H1 (cell line): ENCODE data around the gene SOD2. TPM values are rescaled to one million over a fixed set of nuclear protein-coding genes. Genes with fewer than 3 reads are reported as not detected.

ENCODE experiments used
- CTCF ChIA-PET: fragments of 300-600 bp; sonication (Branson Sonifier 250); formaldehyde crosslinking; loops from one replicate; lab custom pipeline; 2021; ENCODE audit not compliant: partially characterized antibody; lab: Charles Lee
- POLR2A ChIA-PET: fragments of 300-600 bp; sonication (Branson Sonifier 250); formaldehyde crosslinking; loops from one replicate; lab custom pipeline; 2021; ENCODE audit warnings: inconsistent platforms; ENCODE audit not compliant: partially characterized antibody; lab: Charles Lee
- DNase-seq, 2 experiments: peaks; one replicate each; pipeline versions ENCODE4 v3.0.0 to v3.0.0-alpha.2; 2010 to 2022; ENCODE audit warnings: low spot score in 2 of 2, low read depth in 1 of 2, mixed read lengths in 1 of 2
- FAIRE-seq: peaks from 2 replicates; lab custom pipeline; 2011; peaks lifted over from hg19 to GRCh38; lab: Jason Lieb, UNC
- H2AFZ ChIP-seq: 2 replicates; pipeline ENCODE4 v1.8.1; 2012; ENCODE audit warnings: low read length, inconsistent platforms
- H2AK5ac ChIP-seq: 2 replicates; pipeline ENCODE4 v1.6.1; 2013; ENCODE audit warnings: low read depth, low read length
- H2BK120ac ChIP-seq: replicated peaks from 2 replicates; pipeline ENCODE3; 2013; ENCODE audit warnings: low read depth, low read length, inconsistent platforms
- H2BK12ac ChIP-seq: 2 replicates; pipeline ENCODE4 v1.6.1; 2013; ENCODE audit warnings: low read depth, low read length
- H2BK15ac ChIP-seq: 2 replicates; pipeline ENCODE4 v1.6.1; 2013; ENCODE audit warnings: low read length
- H2BK20ac ChIP-seq: 2 replicates; pipeline ENCODE4 v1.6.1; 2013; ENCODE audit warnings: low read length
- H2BK5ac ChIP-seq: 2 replicates; pipeline ENCODE4 v1.6.1; 2013; ENCODE audit warnings: low read depth, low read length
- H3K14ac ChIP-seq: 2 replicates; pipeline ENCODE4 v1.6.1; 2013; ENCODE audit warnings: inconsistent platforms; ENCODE audit not compliant: insufficient read length
- H3K18ac ChIP-seq: 2 replicates; pipeline ENCODE4 v1.6.1; 2013; ENCODE audit warnings: low read length; ENCODE audit errors: extremely low read depth
- H3K23ac ChIP-seq: 2 replicates; pipeline ENCODE4 v1.6.1; 2013; ENCODE audit warnings: inconsistent platforms; ENCODE audit not compliant: insufficient read length
- H3K23me2 ChIP-seq: 2 replicates; pipeline ENCODE4 v1.6.1; 2013; ENCODE audit warnings: low read depth, low read length
- H3K27ac ChIP-seq: 2 replicates; pipeline ENCODE4 v1.6.1; 2011; ENCODE audit warnings: low read depth, low read length, inconsistent platforms
- H3K27me3 ChIP-seq, 4 experiments: replicated peaks in 1 of 4; 1 replicate in 1 of 4; 2 replicates in 3 of 4; pipeline versions ENCODE4 v1.6.1 to v1.8.1; 2011 to 2013; ENCODE audit warnings: low read length in 3 of 4, mild to moderate bottlenecking in 3 of 4, inconsistent platforms in 2 of 4, mixed read lengths in 2 of 4, moderate library complexity in 1 of 4; ENCODE audit not compliant: control insufficient read depth in 3 of 4, insufficient read depth in 3 of 4; ENCODE audit errors: extremely low read depth in 1 of 4
- H3K36me3 ChIP-seq, 4 experiments: 2 replicates each; pipeline versions ENCODE4 v1.6.1 to v1.8.1; 2011 to 2013; ENCODE audit warnings: mild to moderate bottlenecking in 4 of 4, low read length in 3 of 4, moderate library complexity in 2 of 4, control low read depth in 1 of 4, inconsistent platforms in 1 of 4; ENCODE audit not compliant: insufficient read depth in 4 of 4, control insufficient read depth in 2 of 4
- H3K4ac ChIP-seq: replicated peaks from 2 replicates; pipeline ENCODE3; 2013; ENCODE audit warnings: low read length, low read depth, mixed read lengths, inconsistent platforms; ENCODE audit not compliant: insufficient read length
- H3K4me1 ChIP-seq, 4 experiments: replicated peaks in 1 of 4; 1 replicate in 1 of 4; 2 replicates in 3 of 4; pipeline versions ENCODE4 v1.6.1 to v1.8.1; 2011 to 2013; ENCODE audit warnings: low read length in 3 of 4, inconsistent platforms in 2 of 4, mixed read lengths in 1 of 4; ENCODE audit not compliant: insufficient read depth in 4 of 4, control insufficient read depth in 3 of 4
- H3K4me2 ChIP-seq, 2 experiments: 2 replicates each; pipeline versions ENCODE4 v1.6.1 to v1.8.1; 2011 to 2013; ENCODE audit warnings: low read depth in 2 of 2, low read length in 2 of 2, control low read depth in 1 of 2, inconsistent platforms in 1 of 2, mild to moderate bottlenecking in 1 of 2; ENCODE audit not compliant: insufficient read depth in 1 of 2
- H3K4me3 ChIP-seq, 4 experiments: fragments of 200-600, 300-600 bp in 1 of 4; sonication (generic), shearing (Covaris generic), sonication (Bioruptor Twin) in 1 of 4; 2 replicates each; pipeline versions ENCODE4 v1.5.1 to v1.8.1; 2011 to 2016; ENCODE audit warnings: low read length in 4 of 4, low read depth in 3 of 4, control low read depth in 2 of 4, inconsistent platforms in 2 of 4, mild to moderate bottlenecking in 2 of 4, mixed read lengths in 1 of 4, moderate library complexity in 1 of 4; ENCODE audit not compliant: insufficient read depth in 2 of 4; ENCODE audit errors: extremely low read depth in 1 of 4
- H3K56ac ChIP-seq: replicated peaks from 2 replicates; pipeline ENCODE3; 2013; ENCODE audit warnings: low read depth, mild to moderate bottlenecking, mixed read lengths, low read length, inconsistent platforms; ENCODE audit not compliant: insufficient read length
- H3K79me1 ChIP-seq: 2 replicates; pipeline ENCODE4 v1.6.1; 2013; ENCODE audit warnings: low read depth, low read length, control low read depth
- H3K79me2 ChIP-seq, 2 experiments: 2 replicates each; pipeline versions ENCODE4 v1.6.1 to v1.8.1; 2012 to 2013; ENCODE audit warnings: low read length in 2 of 2, mild to moderate bottlenecking in 2 of 2, inconsistent platforms in 1 of 2; ENCODE audit not compliant: insufficient read depth in 2 of 2, control insufficient read depth in 1 of 2
- H3K9ac ChIP-seq, 4 experiments: replicated peaks in 1 of 4; 1 replicate in 1 of 4; 2 replicates in 3 of 4; pipeline versions ENCODE4 v1.6.1 to v1.8.1; 2011 to 2013; ENCODE audit warnings: low read depth in 3 of 4, low read length in 3 of 4, control low read depth in 2 of 4, mild to moderate bottlenecking in 2 of 4, moderate library complexity in 2 of 4, inconsistent platforms in 1 of 4; ENCODE audit errors: extremely low read depth in 1 of 4
- H3K9me3 ChIP-seq, 2 experiments: 2 replicates each; pipeline versions ENCODE4 v1.6.1 to v1.8.1; 2012 to 2013; ENCODE audit warnings: mild to moderate bottlenecking in 2 of 2, moderate library complexity in 2 of 2, control low read depth in 1 of 2, inconsistent platforms in 1 of 2, low read depth in 1 of 2, low read length in 1 of 2, mixed read lengths in 1 of 2; ENCODE audit not compliant: insufficient read depth in 2 of 2
- H4K20me1 ChIP-seq, 2 experiments: replicated peaks in 1 of 2; 2 replicates each; pipeline versions ENCODE3 to v1.8.1; 2011 to 2013; ENCODE audit warnings: inconsistent platforms in 2 of 2, low read length in 2 of 2, mild to moderate bottlenecking in 1 of 2; ENCODE audit not compliant: insufficient read depth in 2 of 2, control insufficient read depth in 1 of 2
- H4K5ac ChIP-seq: 2 replicates; pipeline ENCODE4 v1.6.1; 2013; ENCODE audit warnings: low read length, low read depth, mixed read lengths, inconsistent platforms; ENCODE audit not compliant: insufficient read length
- H4K8ac ChIP-seq: 2 replicates; pipeline ENCODE4 v1.8.0; 2013; ENCODE audit warnings: mild to moderate bottlenecking, moderate library complexity, low read length, inconsistent platforms; ENCODE audit not compliant: insufficient read depth; ENCODE audit errors: extremely low read depth
- H4K91ac ChIP-seq: replicated peaks from 2 replicates; pipeline ENCODE3; 2013; ENCODE audit warnings: low read length, mixed read lengths, inconsistent platforms; ENCODE audit not compliant: insufficient read length
- CHD2 ChIP-seq: IDR thresholded peaks from 2 replicates; pipeline ENCODE4 v1.6.1; 2012; ENCODE audit warnings: low read length, improper control_type of control experiment
- KDM5A ChIP-seq: fragments of 200-600 bp; IDR thresholded peaks from 2 replicates; pipeline ENCODE4 v1.7.1; 2012; ENCODE audit warnings: mild to moderate bottlenecking, low read length, inconsistent platforms, mixed read lengths
- TEAD4 ChIP-seq: IDR thresholded peaks from 2 replicates; pipeline ENCODE4 v1.6.1; 2012; ENCODE audit warnings: low read depth, low read length, inconsistent platforms, mixed read lengths
- ZNF274 ChIP-seq: IDR thresholded peaks from 2 replicates; pipeline ENCODE4 v1.7.0; 2012; ENCODE audit warnings: low read length, borderline replicate concordance; ENCODE audit errors: extremely low read depth
- WGBS, 2 experiments: shearing (Covaris generic) in 1 of 2; methylation state at CpG; one replicate each; pipeline versions ENCODE4 v1.1.6 to v1.1.7; 2013 to 2015; ENCODE audit warnings: low lambda C conversion rate in 2 of 2, mixed read lengths in 2 of 2, inconsistent platforms in 1 of 2, low coverage in 1 of 2, missing lambda C conversion rate in 1 of 2; ENCODE audit not compliant: insufficient replicate concordance in 2 of 2, insufficient coverage in 1 of 2, insufficient read length in 1 of 2; ENCODE audit errors: extremely low coverage in 1 of 2, missing lambda C conversion rate in 1 of 2; 5-methylcytosine and 5-hydroxymethylcytosine counted together
- polyA plus RNA-seq, 7 experiments: library from polyadenylated mRNA; depleted of rRNA in 3 of 7; stranded (reverse) in 5 of 7; unstranded in 2 of 7; fragments of >200 nt in 5 of 7; fragments of 200-250 nt in 2 of 7; gene quantifications; 1 replicate in 5 of 7; 2 replicates in 1 of 7; 4 replicates in 1 of 7; pipeline versions ENCODE4 v1.2.1 to v1.2.3, GENCODE V29; 2011 to 2013; ENCODE audit warnings: missing spikeins in 2 of 7, mixed read lengths in 2 of 7
- total RNA-seq: library from RNA; stranded (reverse); fragmentation: NEBNext Ultra II Directional; extraction: Animal tissue kit (Norgen Biotek cat#: 25700); gene quantifications from 2 replicates; pipeline ENCODE4 v1.2.1, GENCODE V29; 2021

SOD2 gene
- total and polyA plus RNA-seq, 2 of the 8 experiments (the other 6 are each of a cell fraction or from before 2014, with no cell fraction given): 31.1 to 88.7 TPM

- H3K4ac ChIP-seq: no peak overlapping the region
- H3K79me1 ChIP-seq: no peaks in the 10 kb centered on the region
- FAIRE-seq: no peak
- TF ChIP-seq CHD2 (no peak), ZNF274 (no peak), TEAD4 (no peak), KDM5A (no peak)
- H3K18ac ChIP-seq: no peak overlapping the region
- H3K79me2 ChIP-seq: no peaks in the 10 kb centered on the region
- no peak overlapping the region for H4K8ac ChIP-seq
- H3K4me3 ChIP-seq: no peak overlapping the region
- DNase-seq: no peak
- no peak overlapping the region for H3K56ac ChIP-seq
- no peaks in the 10 kb centered on the region for H3K4me1 ChIP-seq
- no peak overlapping the region for H2BK15ac ChIP-seq
- no peak overlapping the region for H3K23ac ChIP-seq
- H3K4me2 ChIP-seq: no peak overlapping the region
- H2BK12ac ChIP-seq: no peak overlapping the region
- WGBS, 2 experiments: 90% methylated on average over 3 of the region's 3 CpGs; no CpG with 5 or more reads in 1 of the 2 experiments
- H2BK120ac ChIP-seq: no peak overlapping the region
- no peak overlapping the region for H2AK5ac ChIP-seq
- no peaks in the 10 kb centered on the region for H3K9me3 ChIP-seq
- no peak overlapping the region for H2AFZ ChIP-seq
- H3K23me2 ChIP-seq: no peaks in the 10 kb centered on the region
- no peaks in the 10 kb centered on the region for H4K20me1 ChIP-seq
- no peaks in the 10 kb centered on the region for H3K27me3 ChIP-seq
- H3K9ac ChIP-seq: no peak overlapping the region
- ChIA-PET CTCF (interaction anchor here (1.6 to 1.9 kb wide), 3 partner anchors 9 to 507 kb away, joined by 4 to 7 read pairs (median 7); no protein-coding TSS in a partner anchor), POLR2A (interaction anchor here (0.7 to 3.6 kb wide), 2 partner anchors 11 to 108 kb away, joined by 4 to 22 read pairs; partner anchors contain the start of genes MRPL18 and SOD2)
- no peak overlapping the region for H3K27ac ChIP-seq
- no peak overlapping the region for H2BK5ac ChIP-seq
- H4K91ac ChIP-seq: no peak overlapping the region
- H3K14ac ChIP-seq: no peak overlapping the region
- peaks cover 0 to 48% (median 13%) of the 10 kb centered on the region in 4 experiments; a peak in 5 of 8 replicates for H3K36me3 ChIP-seq
- H2BK20ac ChIP-seq: no peak overlapping the region
- no peak overlapping the region for H4K5ac ChIP-seq
These were observed 10.7 kb downstream of the SOD2 start for GRCh38 chr6:159682295-159682694.
